H1 (cell line): Measurements from ENCODE around the gene LRRC55. TPM values are rescaled to one million over a fixed set of nuclear protein-coding genes. Genes with fewer than 3 reads are reported as not detected.

Experiments
- CHD7 ChIP-seq: fragments of 300-600 bp; sonication (generic); IDR thresholded peaks from 2 replicates; pipeline ENCODE4 v1.7.1; 2012; ENCODE audit warnings: low read length, moderate library complexity, mild to moderate bottlenecking, inconsistent platforms; ENCODE audit not compliant: insufficient replicate concordance
- E2F6 ChIP-seq: IDR thresholded peaks from 2 replicates; pipeline ENCODE4 v1.6.1; 2012; ENCODE audit warnings: inconsistent platforms
- HDAC2 ChIP-seq, 2 experiments: fragments of 300-600 bp in 1 of 2; sonication (generic) in 1 of 2; IDR thresholded peaks; 2 replicates each; pipeline ENCODE4 v1.6.1; 2011 to 2012; ENCODE audit warnings: low read depth in 2 of 2, low read length in 2 of 2, mild to moderate bottlenecking in 2 of 2, moderate library complexity in 2 of 2, borderline replicate concordance in 1 of 2, inconsistent platforms in 1 of 2
- polyA plus RNA-seq, 7 experiments: library from polyadenylated mRNA; depleted of rRNA in 3 of 7; stranded (reverse) in 5 of 7; unstranded in 2 of 7; fragments of >200 nt in 5 of 7; fragments of 200-250 nt in 2 of 7; gene quantifications; 1 replicate in 5 of 7; 2 replicates in 1 of 7; 4 replicates in 1 of 7; pipeline versions ENCODE4 v1.2.1 to v1.2.3, GENCODE V29; 2011 to 2013; ENCODE audit warnings: missing spikeins in 2 of 7, mixed read lengths in 2 of 7
- total RNA-seq: library from RNA; stranded (reverse); fragmentation: NEBNext Ultra II Directional; extraction: Animal tissue kit (Norgen Biotek cat#: 25700); gene quantifications from 2 replicates; pipeline ENCODE4 v1.2.1, GENCODE V29; 2021

The LRRC55 gene
- total and polyA plus RNA-seq, 2 of the 8 experiments (the other 6 are each of a cell fraction or from before 2014, with no cell fraction given): 0.62 to 1.1 TPM

- TF ChIP-seq CHD7 (no peak), HDAC2 (IDR thresholded peaks at IDR 0.05; ENCODE audit: borderline replicate concordance in 1 of 2, low read depth in 2 of 2, low read length in 2 of 2) (no peak), E2F6 (no peak)
- TF ChIP-seq, all 59 proteins: peak for 0
These were observed 22.2 kb downstream of the LRRC55 start (continued) for GRCh38 chr11:57203882-57204480.
